ENCODE results near the gene FBLN2. TPM values are rescaled to one million over a fixed set of nuclear protein-coding genes. Genes with fewer than 3 reads are reported as not detected.

The FBLN2 gene
- total and polyA plus RNA-seq, 2 of the 4 experiments (the other 2 are of a cell fraction) = 11.8 to 60.8 TPM

GRCh38 chr3:13581485-13582365 is 32.8 kb downstream of the FBLN2 start:
- Histone ChIP-seq H3K4me3 (ENCODE audit: insufficient read depth, low read depth, low read length) (no peak overlapping the region), H3K36me3 (ENCODE audit: control insufficient read depth, insufficient read depth, low read length) (no peaks in the 10 kb centered on the region), H3K4ac (ENCODE audit: low read depth, low read length) (no peak overlapping the region), H4K20me1 (ENCODE audit: insufficient read depth, low read length) (no peaks in the 10 kb centered on the region), H4K5ac (ENCODE audit: low read depth, low read length) (no peak overlapping the region), H2BK15ac (ENCODE audit: low read depth, low read length) (no peak overlapping the region), H3K23ac (ENCODE audit: low read depth, low read length) (no peak overlapping the region), H3K14ac (replicated peaks; ENCODE audit: low read depth, low read length) (no peak overlapping the region), H3K9me3 (ENCODE audit: control insufficient read depth, insufficient read depth, low read length) (no peaks in the 10 kb centered on the region), H3K27me3 (ENCODE audit: control insufficient read depth, insufficient read depth, low read length) (no peaks in the 10 kb centered on the region), H3K4me1 (ENCODE audit: control insufficient read depth, insufficient read depth, low read length) (no peaks in the 10 kb centered on the region), H3K27ac (ENCODE audit: insufficient read depth, low read length) (no peak overlapping the region), H2BK120ac (ENCODE audit: low read depth, low read length) (no peak overlapping the region), H3K18ac (ENCODE audit: low read depth, low read length) (no peak overlapping the region), H3K9ac (ENCODE audit: low read depth, low read length) (no peak overlapping the region), H3K79me1 (ENCODE audit: low read depth in 1 of 2, low read length in 2 of 2) (no peaks in the 10 kb centered on the region), H2AK9ac (replicated peaks; ENCODE audit: low read depth, low read length, poor library complexity) (no peak overlapping the region), H4K8ac (ENCODE audit: low read depth in 2 of 2, low read length in 2 of 2) (no peak overlapping the region), H2AFZ (replicated peaks; ENCODE audit: low read length, poor library complexity) (no peak overlapping the region), H3K9me1 (ENCODE audit: insufficient read depth, low read length) (no peaks in the 10 kb centered on the region), H2BK5ac (ENCODE audit: low read depth, low read length, poor library complexity, severe bottlenecking) (no peak overlapping the region), H4K91ac (ENCODE audit: insufficient read depth, low read depth, low read length) (no peak overlapping the region), H2BK20ac (ENCODE audit: low read depth, low read length) (no peak overlapping the region), H2AK5ac (ENCODE audit: low read depth, low read length) (no peak overlapping the region), H3K56ac (ENCODE audit: extremely low read depth, insufficient read depth, low read length) (no peak overlapping the region), H3K4me2 (ENCODE audit: low read depth, low read length) (no peak overlapping the region)
- ChIA-PET POLR2A (ENCODE audit: unreplicated experiment) (no interaction called here), CTCF (interaction anchor here (1.0 kb wide), 1 partner anchor 10 kb away, joined by 3 read pairs; no protein-coding TSS in a partner anchor)
- intact Hi-C loops (cut with micrococcal nuclease) (no loop called here), in situ Hi-C loops (cut with MboI; ENCODE audit: low sequenced_read_pairs) (no loop called here), dilution Hi-C loops (cut with HindIII; ENCODE audit: low sequenced_read_pairs, unreplicated experiment) (no loop called here)
- no peak for DNase-seq
- BruUV-seq (replicated peaks) = no TSS peak
- no peak for TF ChIP-seq RFX5 (IDR thresholded peaks at IDR 0.05; ENCODE audit: low read depth, low read length)
- TF ChIP-seq MAFK (IDR thresholded peaks at IDR 0.05; ENCODE audit: low read depth, low read length) = no peak
- no peak for TF ChIP-seq RCOR1 (IDR thresholded peaks at IDR 0.05; ENCODE audit: insufficient replicate concordance, low read length)
- TF ChIP-seq FOS (IDR thresholded peaks at IDR 0.05; ENCODE audit: low read depth, low read length) = no peak
- TF ChIP-seq POLR2A (IDR thresholded peaks at IDR 0.05; ENCODE audit: low read depth, low read length) = no peak
- no peak for TF ChIP-seq CHD1 (IDR thresholded peaks at IDR 0.05; ENCODE audit: low read depth, low read length)
- TF ChIP-seq BHLHE40 (IDR thresholded peaks at IDR 0.05; ENCODE audit: low read depth, low read length) = no peak
- no peak for TF ChIP-seq CTCF (conservative IDR thresholded peaks at IDR 0.05; ENCODE audit: low read depth, low read length)
- no peak for TF ChIP-seq RAD21 (IDR thresholded peaks at IDR 0.05; ENCODE audit: low read length)
- WGBS, 2 experiments (ENCODE audit: extremely low coverage in 2 of 2, insufficient read length in 1 of 2) = 91% methylated on average over 13 of the region's 21 CpGs; no CpG with 5 or more reads in 1 of the 2 experiments
- no peak for ATAC-seq (ENCODE audit: low read depth)

Data from IMR-90 (cell line).